SU-DHL-6 (cell line): Measurements from ENCODE around the gene TMC3.

Experiments used
- CTCF ChIP-seq: fragments of 200-600 bp; sonication (generic); IDR thresholded peaks from one replicate; pipeline ENCODE4 v1.5.1; 2017; ENCODE audit warnings: antibody characterized with exemption, mild to moderate bottlenecking, low read length, moderate library complexity; ENCODE audit not compliant: insufficient read depth, poor library complexity, severe bottlenecking
- EZH2phosphoT487 ChIP-seq: fragments of 200-600 bp; sonication (generic), shearing (Covaris generic); conservative IDR thresholded peaks from 2 replicates; pipeline ENCODE4 v1.6.1; 2018; ENCODE audit warnings: mild to moderate bottlenecking, antibody characterized with exemption, low read length, moderate library complexity, mixed read lengths

GRCh38 chr15:81363718-81364500, 10.1 kb downstream of the TMC3 start:
- TF ChIP-seq CTCF = no peak
- TF ChIP-seq EZH2phosphoT487 = no peak
